Measurements from ENCODE around the gene BRD3OS. TPM values are rescaled to one million over a fixed set of nuclear protein-coding genes. Genes with fewer than 3 reads are reported as not detected.

Gene BRD3OS
- 21.6 and 23.1 TPM in 2 replicates for polyA plus RNA-seq (2012; rRNA removed)
- polyA plus RNA-seq (2012; cell fraction: cytosol; rRNA removed), result 22.9 and 26.1 TPM in 2 replicates
- 17.2 and 19.8 TPM in 2 replicates for polyA plus RNA-seq (2012; cell fraction: nucleus; rRNA removed)

GRCh38 chr9:134024828-134025605, at the start of gene BRD3OS:
BRD3OS (plus strand) TSS chr9:134025481; CDS start chr9:134026748, 1,267 bp downstream.
- WGBS (ENCODE audit: low lambda C conversion rate), result 6% methylated on average over 19 of the region's 43 CpGs
- TF ChIP-seq RXRA (IDR thresholded peaks at IDR 0.05; ENCODE audit: borderline replicate concordance, low read depth) (no peak), IRF3 (IDR thresholded peaks at IDR 0.05; ENCODE audit: low read depth, low read length) (no peak), RCOR1 (IDR thresholded peaks at IDR 0.05; ENCODE audit: low read length) (peak; percentile 30; the same call in 1 of the 2 replicates), RAD21 (IDR thresholded peaks at IDR 0.05; ENCODE audit: low read length) (no peak), RFX5 (IDR thresholded peaks at IDR 0.05; ENCODE audit: low read length) (no peak), SIN3A (IDR thresholded peaks at IDR 0.05; ENCODE audit: borderline replicate concordance, low read depth, low read length) (peak; percentile 25; the same call in 1 of the 2 replicates), FOXJ3 (CRISPR knock-in tag; IDR thresholded peaks at IDR 0.05) (no peak), USF2 (IDR thresholded peaks at IDR 0.05; ENCODE audit: borderline replicate concordance, low read depth, low read length) (no peak), NRF1 (IDR thresholded peaks at IDR 0.05; ENCODE audit: low read depth, low read length) (peak; percentile 22; the same call in 1 of the 2 replicates), MAX (IDR thresholded peaks at IDR 0.05; ENCODE audit: low read depth) (peak; percentile 26; the same call in 1 of the 2 replicates), TAF1 (IDR thresholded peaks at IDR 0.05; ENCODE audit: borderline replicate concordance, low read depth, low read length) (peak; percentile 38; the same call in 1 of the 2 replicates), GABPA (IDR thresholded peaks at IDR 0.05; ENCODE audit: low read depth) (no peak), FOXM1 (IDR thresholded peaks at IDR 0.05; ENCODE audit: low read depth) (no peak), NFIC (IDR thresholded peaks at IDR 0.05; ENCODE audit: borderline replicate concordance) (no peak), YY1 (IDR thresholded peaks at IDR 0.05; ENCODE audit: low read depth) (no peak), JUND (IDR thresholded peaks at IDR 0.05) (no peak), FOSL2 (IDR thresholded peaks at IDR 0.05; ENCODE audit: borderline replicate concordance, low read depth) (no peak), MEF2A (IDR thresholded peaks at IDR 0.05; ENCODE audit: borderline replicate concordance, low read depth) (no peak)
- TF ChIP-seq, protein P1, sequence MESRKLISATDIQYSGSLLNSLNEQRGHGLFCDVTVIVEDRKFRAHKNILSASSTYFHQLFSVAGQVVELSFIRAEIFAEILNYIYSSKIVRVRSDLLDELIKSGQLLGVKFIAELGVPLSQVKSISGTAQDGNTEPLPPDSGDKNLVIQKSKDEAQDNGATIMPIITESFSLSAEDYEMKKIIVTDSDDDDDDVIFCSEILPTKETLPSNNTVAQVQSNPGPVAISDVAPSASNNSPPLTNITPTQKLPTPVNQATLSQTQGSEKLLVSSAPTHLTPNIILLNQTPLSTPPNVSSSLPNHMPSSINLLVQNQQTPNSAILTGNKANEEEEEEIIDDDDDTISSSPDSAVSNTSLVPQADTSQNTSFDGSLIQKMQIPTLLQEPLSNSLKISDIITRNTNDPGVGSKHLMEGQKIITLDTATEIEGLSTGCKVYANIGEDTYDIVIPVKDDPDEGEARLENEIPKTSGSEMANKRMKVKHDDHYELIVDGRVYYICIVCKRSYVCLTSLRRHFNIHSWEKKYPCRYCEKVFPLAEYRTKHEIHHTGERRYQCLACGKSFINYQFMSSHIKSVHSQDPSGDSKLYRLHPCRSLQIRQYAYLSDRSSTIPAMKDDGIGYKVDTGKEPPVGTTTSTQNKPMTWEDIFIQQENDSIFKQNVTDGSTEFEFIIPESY (IDR thresholded peaks at IDR 0.05; ENCODE audit: borderline replicate concordance, low read depth), result no peak
- TF ChIP-seq, protein P2, sequence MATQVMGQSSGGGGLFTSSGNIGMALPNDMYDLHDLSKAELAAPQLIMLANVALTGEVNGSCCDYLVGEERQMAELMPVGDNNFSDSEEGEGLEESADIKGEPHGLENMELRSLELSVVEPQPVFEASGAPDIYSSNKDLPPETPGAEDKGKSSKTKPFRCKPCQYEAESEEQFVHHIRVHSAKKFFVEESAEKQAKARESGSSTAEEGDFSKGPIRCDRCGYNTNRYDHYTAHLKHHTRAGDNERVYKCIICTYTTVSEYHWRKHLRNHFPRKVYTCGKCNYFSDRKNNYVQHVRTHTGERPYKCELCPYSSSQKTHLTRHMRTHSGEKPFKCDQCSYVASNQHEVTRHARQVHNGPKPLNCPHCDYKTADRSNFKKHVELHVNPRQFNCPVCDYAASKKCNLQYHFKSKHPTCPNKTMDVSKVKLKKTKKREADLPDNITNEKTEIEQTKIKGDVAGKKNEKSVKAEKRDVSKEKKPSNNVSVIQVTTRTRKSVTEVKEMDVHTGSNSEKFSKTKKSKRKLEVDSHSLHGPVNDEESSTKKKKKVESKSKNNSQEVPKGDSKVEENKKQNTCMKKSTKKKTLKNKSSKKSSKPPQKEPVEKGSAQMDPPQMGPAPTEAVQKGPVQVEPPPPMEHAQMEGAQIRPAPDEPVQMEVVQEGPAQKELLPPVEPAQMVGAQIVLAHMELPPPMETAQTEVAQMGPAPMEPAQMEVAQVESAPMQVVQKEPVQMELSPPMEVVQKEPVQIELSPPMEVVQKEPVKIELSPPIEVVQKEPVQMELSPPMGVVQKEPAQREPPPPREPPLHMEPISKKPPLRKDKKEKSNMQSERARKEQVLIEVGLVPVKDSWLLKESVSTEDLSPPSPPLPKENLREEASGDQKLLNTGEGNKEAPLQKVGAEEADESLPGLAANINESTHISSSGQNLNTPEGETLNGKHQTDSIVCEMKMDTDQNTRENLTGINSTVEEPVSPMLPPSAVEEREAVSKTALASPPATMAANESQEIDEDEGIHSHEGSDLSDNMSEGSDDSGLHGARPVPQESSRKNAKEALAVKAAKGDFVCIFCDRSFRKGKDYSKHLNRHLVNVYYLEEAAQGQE (IDR thresholded peaks at IDR 0.05; ENCODE audit: low read depth, low read length), result no peak
- TF ChIP-seq, protein P3, sequence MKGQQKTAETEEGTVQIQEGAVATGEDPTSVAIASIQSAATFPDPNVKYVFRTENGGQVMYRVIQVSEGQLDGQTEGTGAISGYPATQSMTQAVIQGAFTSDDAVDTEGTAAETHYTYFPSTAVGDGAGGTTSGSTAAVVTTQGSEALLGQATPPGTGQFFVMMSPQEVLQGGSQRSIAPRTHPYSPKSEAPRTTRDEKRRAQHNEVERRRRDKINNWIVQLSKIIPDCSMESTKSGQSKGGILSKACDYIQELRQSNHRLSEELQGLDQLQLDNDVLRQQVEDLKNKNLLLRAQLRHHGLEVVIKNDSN (IDR thresholded peaks at IDR 0.05; ENCODE audit: borderline replicate concordance, low read depth), result no peak
- TF ChIP-seq, protein P4, sequence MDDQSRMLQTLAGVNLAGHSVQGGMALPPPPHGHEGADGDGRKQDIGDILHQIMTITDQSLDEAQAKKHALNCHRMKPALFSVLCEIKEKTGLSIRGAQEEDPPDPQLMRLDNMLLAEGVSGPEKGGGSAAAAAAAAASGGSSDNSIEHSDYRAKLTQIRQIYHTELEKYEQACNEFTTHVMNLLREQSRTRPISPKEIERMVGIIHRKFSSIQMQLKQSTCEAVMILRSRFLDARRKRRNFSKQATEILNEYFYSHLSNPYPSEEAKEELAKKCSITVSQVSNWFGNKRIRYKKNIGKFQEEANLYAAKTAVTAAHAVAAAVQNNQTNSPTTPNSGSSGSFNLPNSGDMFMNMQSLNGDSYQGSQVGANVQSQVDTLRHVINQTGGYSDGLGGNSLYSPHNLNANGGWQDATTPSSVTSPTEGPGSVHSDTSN (IDR thresholded peaks at IDR 0.05), result no peak

More at GRCh38 chr9:134024828-134025605, at the start of gene BRD3OS:
- POLR2A ChIA-PET, result interaction anchor here (1.5 kb wide), 1 partner anchor 41 kb away, joined by 4 read pairs; no protein-coding TSS in a partner anchor
- Histone ChIP-seq H3K4me1 (ENCODE audit: control insufficient read depth in 1 of 2, insufficient read depth in 2 of 2, low read depth in 1 of 2, low read length in 1 of 2) (peaks cover 0 to 12% of the 10 kb centered on the region in 2 experiments; a peak in 1 of 4 replicates), H3K36me3 (replicated peaks in 1 of 2; ENCODE audit: control insufficient read depth in 1 of 2, insufficient read depth in 2 of 2, low read length in 1 of 2) (peaks cover 6 to 21% of the 10 kb centered on the region in 2 experiments), H3K27ac (ENCODE audit: low read depth in 2 of 2, low read length in 1 of 2) (peak within 1 kb of the TSS; percentile 58 to 74), H3K9me2 (no peaks in the 10 kb centered on the region), H3K4me3 (ENCODE audit: low read depth in 2 of 2, low read length in 1 of 2) (peak within 1 kb of the TSS; percentile 74 to 80), H3K79me2 (ENCODE audit: insufficient read depth) (peaks cover 6% of the 10 kb centered on the region; the same call in 1 of the 2 replicates), H4K20me1 (ENCODE audit: insufficient read depth) (no peaks in the 10 kb centered on the region), H3K9ac (peak within 1 kb of the TSS; percentile 71; the same call in 1 of the 2 replicates), H3F3A (replicated peaks; ENCODE audit: insufficient read depth) (peaks cover 10% of the 10 kb centered on the region), H3K4me2 (peak within 1 kb of the TSS; percentile 99), H3K27me3 (ENCODE audit: insufficient read depth) (no peaks in the 10 kb centered on the region), H3K9me3 (no peaks in the 10 kb centered on the region), H2AFZ (ENCODE audit: low read depth) (peak within 1 kb of the TSS; percentile 77)
- CTCF ChIA-PET, result interaction anchor here (0.9 to 2.1 kb wide), 6 partner anchors 9 to 282 kb away, joined by 3 to 15 read pairs (median 4); partner anchors contain the start of gene WDR5
- peak; percentile 95 for DNase-seq
